ENCODE data around the gene HLA-E. TPM values are rescaled to one million over a fixed set of nuclear protein-coding genes. Genes with fewer than 3 reads are reported as not detected.
"Not testable (repeated sequence)": the region's sequence is repeated elsewhere in the genome, so short reads cannot be mapped to it uniquely, and the experiment has no call there.

Gene HLA-E
- total RNA-seq, 1 donor, result 115 TPM

- no peak for DNase-seq (ENCODE audit: low read depth)
- no peak overlapping the region for H3K4me3 ChIP-seq (ENCODE audit: low read depth, low read length)
- TF ChIP-seq CTCF (IDR thresholded peaks at IDR 0.05; ENCODE audit: insufficient read depth, low read length), result no peak
These were observed 8.4 kb downstream of the HLA-E start for GRCh38 chr6:30497714-30498113.

GRCh38 chr6:30498705-30499104, 9.4 kb downstream of the HLA-E start:
- not testable (repeated sequence) for H3K4me3 ChIP-seq (ENCODE audit: low read depth, low read length); DNase-seq (ENCODE audit: low read depth)

- DNase-seq (ENCODE audit: low read depth), result no peak
- no peak for TF ChIP-seq CTCF (IDR thresholded peaks at IDR 0.05; ENCODE audit: insufficient read depth, low read length)
- no peak overlapping the region for H3K4me3 ChIP-seq (ENCODE audit: low read depth, low read length)
These were observed 11.4 kb downstream of the HLA-E start for GRCh38 chr6:30500421-30501355.

GRCh38 chr6:30507849-30508827, 18.8 kb downstream of the HLA-E start:
- DNase-seq (ENCODE audit: low read depth), result no peak
- TF ChIP-seq CTCF (IDR thresholded peaks at IDR 0.05; ENCODE audit: insufficient read depth, low read length), result no peak
- no peak overlapping the region for H3K4me3 ChIP-seq (ENCODE audit: low read depth, low read length)

- TF ChIP-seq CTCF (IDR thresholded peaks at IDR 0.05; ENCODE audit: insufficient read depth, low read length), result no peak
- no peak overlapping the region for H3K4me3 ChIP-seq (ENCODE audit: low read depth, low read length)
- peak; percentile 43 for DNase-seq (ENCODE audit: low read depth)
These were observed 19.8 kb downstream of the HLA-E start for GRCh38 chr6:30508890-30509736.

GRCh38 chr6:30510419-30511168, 21.3 kb downstream of the HLA-E start:
- no peak overlapping the region for H3K4me3 ChIP-seq (ENCODE audit: low read depth, low read length)
- no peak for TF ChIP-seq CTCF (IDR thresholded peaks at IDR 0.05; ENCODE audit: insufficient read depth, low read length)
- DNase-seq (ENCODE audit: low read depth), result no peak
